GM23338 (cell line): Measurements from ENCODE around the gene FLNB. TPM values are rescaled to one million over a fixed set of nuclear protein-coding genes. Genes with fewer than 3 reads are reported as not detected.

ENCODE experiments used
- ATAC-seq: fragments of 200-7000 bp; cut with Tn5 transposase; 3 replicates; pipeline ENCODE4 v1.9.1; 2020
- DNase-seq: peaks from one replicate; pipeline ENCODE4 v3.0.0-alpha.2; 2015; ENCODE audit warnings: low spot score
- H2AFZ ChIP-seq: fragments of 200-600 bp; sonication (generic); 2 replicates; pipeline ENCODE4 v1.8.0; 2016; ENCODE audit warnings: antibody characterized with exemption, mild to moderate bottlenecking, moderate library complexity
- H3F3A ChIP-seq: fragments of 200-600 bp; sonication (generic); replicated peaks from 2 replicates; pipeline ENCODE4 v1.8.0; 2017; ENCODE audit warnings: antibody characterized with exemption, mixed run types, low read depth
- H3K27ac ChIP-seq: fragments of 200-600 bp; sonication (generic); 2 replicates; pipeline ENCODE4 v1.6.1; 2016; ENCODE audit warnings: low read depth
- H3K27me3 ChIP-seq: fragments of 200-600 bp; sonication (generic); 2 replicates; pipeline ENCODE4 v1.8.0; 2016; ENCODE audit warnings: mild to moderate bottlenecking, mixed run types, moderate library complexity; ENCODE audit not compliant: insufficient read depth
- H3K36me3 ChIP-seq: fragments of 200-600 bp; sonication (generic); 2 replicates; pipeline ENCODE4 v1.8.0; 2016; ENCODE audit warnings: mild to moderate bottlenecking; ENCODE audit not compliant: insufficient read depth
- H3K4me1 ChIP-seq: fragments of 200-600 bp; sonication (generic); 2 replicates; pipeline ENCODE4 v1.8.0; 2016; ENCODE audit warnings: mild to moderate bottlenecking, moderate library complexity; ENCODE audit not compliant: insufficient read depth
- H3K4me2 ChIP-seq: fragments of 200-600 bp; sonication (generic); 2 replicates; pipeline ENCODE4 v1.7.1; 2017; ENCODE audit warnings: mixed run types
- H3K4me3 ChIP-seq: fragments of 200-600 bp; sonication (generic); 2 replicates; pipeline ENCODE4 v1.6.1; 2016; ENCODE audit warnings: mixed run types
- H3K79me2 ChIP-seq: fragments of 200-600 bp; sonication (generic); replicated peaks from 2 replicates; pipeline ENCODE4 v1.8.0; 2017; ENCODE audit warnings: mild to moderate bottlenecking; ENCODE audit not compliant: insufficient read depth
- H3K9me2 ChIP-seq: fragments of 200-600 bp; sonication (generic); 2 replicates; pipeline ENCODE4 v1.8.0; 2017; ENCODE audit not compliant: insufficient read depth
- H4K20me1 ChIP-seq: fragments of 200-600 bp; sonication (generic); replicated peaks from 2 replicates; pipeline ENCODE4 v1.8.0; 2017; ENCODE audit warnings: mild to moderate bottlenecking; ENCODE audit not compliant: insufficient read depth
- H3K27ac Mint-ChIP-seq: 2 replicates; pipeline ENCODE4 v1.8.0; 2020; ENCODE audit warnings: inconsistent platforms, mild to moderate bottlenecking, moderate library complexity, mixed read lengths
- H3K27me3 Mint-ChIP-seq: 3 replicates; pipeline ENCODE4 v1.8.0; 2022; ENCODE audit warnings: low read depth, mild to moderate bottlenecking, moderate library complexity, mixed read lengths, inconsistent platforms; ENCODE audit not compliant: insufficient read depth, poor library complexity
- H3K36me3 Mint-ChIP-seq: 3 replicates; pipeline ENCODE4 v1.8.0; 2021; ENCODE audit warnings: low read depth, mild to moderate bottlenecking, inconsistent platforms, moderate library complexity, mixed read lengths
- H3K4me1 Mint-ChIP-seq: 3 replicates; pipeline ENCODE4 v1.8.0; 2020; ENCODE audit warnings: mild to moderate bottlenecking, inconsistent platforms, mixed read lengths
- H3K4me3 Mint-ChIP-seq: 3 replicates; pipeline ENCODE4 v1.8.0; 2021; ENCODE audit warnings: moderate library complexity, mild to moderate bottlenecking, inconsistent platforms, mixed read lengths
- H3K9me3 Mint-ChIP-seq: 3 replicates; pipeline ENCODE4 v1.8.0; 2020; ENCODE audit warnings: moderate library complexity, mild to moderate bottlenecking, inconsistent platforms, mixed read lengths
- CREB1 ChIP-seq: fragments of 250-450 bp; sonication (Bioruptor Pico); IDR thresholded peaks from 2 replicates; pipeline ENCODE4 v1.5.0; 2020; ENCODE audit warnings: low read depth, mild to moderate bottlenecking, moderate library complexity
- CTCF ChIP-seq, 2 experiments: fragments of 200-600 bp in 1 of 2; sonication (generic) in 1 of 2; conservative IDR thresholded peaks; 2 replicates each; pipeline versions ENCODE4 v1.5.1 to v1.6.1; 2016 to 2017; ENCODE audit warnings: antibody characterized with exemption in 2 of 2, low read depth in 2 of 2, mild to moderate bottlenecking in 2 of 2, moderate library complexity in 1 of 2
- ETS1 ChIP-seq: IDR thresholded peaks from 2 replicates; pipeline ENCODE4 v1.6.1; 2016; ENCODE audit warnings: antibody characterized with exemption
- EZH2 ChIP-seq: fragments of 200-600 bp; sonication (generic); IDR thresholded peaks from one replicate; pipeline ENCODE4 v1.8.0; 2017; ENCODE audit warnings: antibody characterized with exemption, mild to moderate bottlenecking, low read depth; ENCODE audit not compliant: unreplicated experiment
- EZH2phosphoT487 ChIP-seq: fragments of 200-600 bp; sonication (generic); IDR thresholded peaks from one replicate; pipeline ENCODE4 v1.8.1; 2018; ENCODE audit warnings: antibody characterized with exemption; ENCODE audit not compliant: unreplicated experiment
- JUNB ChIP-seq: IDR thresholded peaks from one replicate; pipeline ENCODE4 v1.6.1; 2016; ENCODE audit warnings: antibody characterized with exemption; ENCODE audit not compliant: unreplicated experiment
- NANOG ChIP-seq: IDR thresholded peaks from 2 replicates; pipeline ENCODE4 v1.6.1; 2016; ENCODE audit warnings: antibody characterized with exemption, borderline replicate concordance
- POLR2AphosphoS5 ChIP-seq: IDR thresholded peaks from 2 replicates; pipeline ENCODE4 v1.6.1; 2016; ENCODE audit warnings: antibody characterized with exemption, low read depth
- REST ChIP-seq: IDR thresholded peaks from one replicate; pipeline ENCODE4 v1.6.1; 2018; ENCODE audit warnings: antibody characterized with exemption; ENCODE audit not compliant: unreplicated experiment
- STAT1 ChIP-seq: IDR thresholded peaks from one replicate; pipeline ENCODE4 v1.6.1; 2016; ENCODE audit warnings: antibody characterized with exemption; ENCODE audit not compliant: unreplicated experiment
- ZNF114 ChIP-seq: fragments of 250-450 bp; sonication (Bioruptor Pico); IDR thresholded peaks from 2 replicates; pipeline ENCODE4 v1.5.0; 2020; ENCODE audit warnings: mild to moderate bottlenecking, moderate library complexity
- ZNF331 ChIP-seq: fragments of 250-450 bp; sonication (Bioruptor Pico); IDR thresholded peaks from 2 replicates; pipeline ENCODE4 v1.5.0; 2020; ENCODE audit warnings: low read depth, mild to moderate bottlenecking, moderate library complexity
- ZNF462 ChIP-seq: fragments of 250-450 bp; sonication (Bioruptor Pico); IDR thresholded peaks from 2 replicates; pipeline ENCODE4 v1.5.0; 2020; ENCODE audit warnings: mild to moderate bottlenecking, moderate library complexity
- polyA plus RNA-seq: library from polyadenylated mRNA; unstranded; fragments of >200 nt; fragmentation: Nextera tagmentation; extraction: Ambion mirVana; gene quantifications from 2 replicates; pipeline ENCODE4 v1.2.1, GENCODE V29; 2016
- total RNA-seq: library from RNA; depleted of rRNA; stranded (reverse); fragments of >200 nt; shearing (Covaris generic); gene quantifications from 2 replicates; pipeline ENCODE4 v1.2.3, GENCODE V29; 2014

The FLNB gene
- total and polyA plus RNA-seq, 2 experiments from 2014 or later = 39.7 to 179 TPM

GRCh38 chr3:58202917-58203360 lies 194.7 kb downstream of the FLNB start:
- Histone ChIP-seq H3K27ac (no peak overlapping the region), H3K79me2 (no peaks in the 10 kb centered on the region), H4K20me1 (no peaks in the 10 kb centered on the region), H2AFZ (no peak overlapping the region), H3K4me2 (no peak overlapping the region), H3F3A (no peaks in the 10 kb centered on the region), H3K9me2 (no peaks in the 10 kb centered on the region), H3K27me3 (no peaks in the 10 kb centered on the region), H3K36me3 (no peaks in the 10 kb centered on the region), H3K4me1 (no peaks in the 10 kb centered on the region), H3K4me3 (no peak overlapping the region)
- Mint-ChIP-seq H3K4me3 (no peak overlapping the region), H3K4me1 (no peaks in the 10 kb centered on the region), H3K27me3 (peaks cover 3% of the 10 kb centered on the region), H3K36me3 (no peaks in the 10 kb centered on the region), H3K27ac (no peak overlapping the region), H3K9me3 (0 out of 3 replicates have a peak, but pooled peaks cover 6% of the 10 kb centered on the region)
- no peak for DNase-seq
- TF ChIP-seq POLR2AphosphoS5 = no peak
- no peak for TF ChIP-seq EZH2phosphoT487
- no peak for TF ChIP-seq ZNF462 (CRISPR knock-in tag)
- no peak for TF ChIP-seq EZH2
- no peak for TF ChIP-seq ZNF331 (CRISPR knock-in tag)
- no peak for TF ChIP-seq STAT1
- TF ChIP-seq JUNB = no peak
- TF ChIP-seq REST = no peak
- TF ChIP-seq NANOG = no peak
- no peak for TF ChIP-seq CTCF (conservative IDR thresholded peaks at IDR 0.05; ENCODE audit: low read depth in 2 of 2)
- no peak for TF ChIP-seq ETS1
- no peak for TF ChIP-seq CREB1 (CRISPR knock-in tag)
- TF ChIP-seq ZNF114 (CRISPR knock-in tag) = no peak
- ATAC-seq = no peak
